Adrenal gland (tissue), 12 donors: ENCODE measurements around the gene FGF14. TPM values are rescaled to one million over a fixed set of nuclear protein-coding genes. Genes with fewer than 3 reads are reported as not detected.

Source experiments
- DNase-seq, 7 donors: peaks; one replicate each; pipeline ENCODE4 v3.0.0-alpha.2; 2019 to 2020
- H3K27ac ChIP-seq, 5 donors: fragments of 200-600 bp; sonication (generic) in 4 of 5; 1 replicate in 3 of 5; 2 replicates in 2 of 5; pipeline versions ENCODE4 v1.5.1 to v1.8.0; 2016 to 2020; ENCODE audit warnings: mild to moderate bottlenecking in 1 of 5
- H3K27me3 ChIP-seq: fragments of 200-600 bp; 2 replicates; pipeline ENCODE4 v1.8.0; 2021
- H3K36me3 ChIP-seq, 2 donors: fragments of 200-600 bp; replicated peaks in 1 of 2; 1 replicate in 1 of 2; 2 replicates in 1 of 2; pipeline versions ENCODE4 v1.5.1 to v1.8.0; 2018 to 2022
- H3K4me1 ChIP-seq, 2 donors: fragments of 200-600 bp; replicated peaks in 1 of 2; 1 replicate in 1 of 2; 2 replicates in 1 of 2; pipeline versions ENCODE4 v1.5.1 to v1.8.0; 2018 to 2021
- H3K4me3 ChIP-seq, 4 donors: fragments of 200-600 bp; sonication (generic) in 3 of 4; one replicate each; pipeline ENCODE4 v1.5.1; 2016 to 2018
- H3K9me3 ChIP-seq, 3 donors: fragments of 200-600 bp; sonication (generic) in 1 of 3; replicated peaks in 1 of 3; 1 replicate in 2 of 3; 2 replicates in 1 of 3; pipeline versions ENCODE4 v1.5.1 to v1.8.0; 2016 to 2021
- CTCF ChIP-seq, 6 experiments: fragments of 450-650 bp in 4 of 6; fragments of 200-600 bp in 2 of 6; sonication (generic) in 1 of 6; IDR thresholded peaks; 1 replicate in 5 of 6; 2 replicates in 1 of 6; pipeline versions ENCODE4 v1.5.1 to v1.8.0; 2016 to 2021; ENCODE audit warnings: antibody characterized with exemption in 6 of 6, mild to moderate bottlenecking in 2 of 6, moderate library complexity in 1 of 6
- POLR2A ChIP-seq, 2 donors: fragments of 450-650 bp; IDR thresholded peaks; one replicate each; pipeline ENCODE4 v1.6.1; 2017; ENCODE audit warnings: antibody characterized with exemption in 2 of 2, mild to moderate bottlenecking in 2 of 2, moderate library complexity in 1 of 2
- whole genome bisulfite sequencing, 4 donors: extraction: QIAGEN DNeasy Blood & Tissue Kit in 2 of 4; methylation state at CpG; one replicate each; pipeline versions ENCODE4 v1.1.5 to v1.1.7; 2013 to 2017; 5-methylcytosine and 5-hydroxymethylcytosine counted together
- intact Hi-C, 2 donors: fragments of 100-400 bp; cut with DNase I; formaldehyde crosslinking; loops; one replicate each; pipeline versions ENCODE4 v1.14.1 to v1.15.0; 2022 to 2023
- polyA plus RNA-seq, 3 donors: library from polyadenylated mRNA; stranded (reverse); fragments of 200-250 nt in 2 of 3; fragments of 350-450 nt in 1 of 3; fragmentation: Illumina TruSeq in 1 of 3; extraction: RNeasy Lipid Tissue Mini Kit (QIAGEN cat#74804) in 1 of 3; gene quantifications; one replicate each; pipeline ENCODE4 v1.2.3, GENCODE V29; 2013 to 2014
- total RNA-seq, 9 donors: library from RNA; depleted of rRNA in 4 of 9; stranded (reverse); fragments of >200 nt in 4 of 9; fragments of 120-200 nt in 1 of 9; fragmentation: NEBNext Ultra II Directional in 1 of 9; extraction: Animal tissue kit (Norgen Biotek cat#: 25700) in 1 of 9; gene quantifications; one replicate each; pipeline versions ENCODE4 v1.1.0 to v1.2.4, GENCODE V29; 2013 to 2023
- donor health status: healthy with polysubstance abuse.
- donor health status: Bipolar disorder and iron deficiency.
- donor health status: DM: yes; HTN: yes; CAD: no.
- donor health status: DM: no; HTN: no; CAD: no.
- donor health status: DM: no; HTN: no; CAD: no.
- donor health status: DM: yes; HTN: yes; CAD: no.

The FGF14 gene
- total and polyA plus RNA-seq, 12 donors = 0.32 to 9.3 (median 2.8) TPM; not detected in 2

DNA sequence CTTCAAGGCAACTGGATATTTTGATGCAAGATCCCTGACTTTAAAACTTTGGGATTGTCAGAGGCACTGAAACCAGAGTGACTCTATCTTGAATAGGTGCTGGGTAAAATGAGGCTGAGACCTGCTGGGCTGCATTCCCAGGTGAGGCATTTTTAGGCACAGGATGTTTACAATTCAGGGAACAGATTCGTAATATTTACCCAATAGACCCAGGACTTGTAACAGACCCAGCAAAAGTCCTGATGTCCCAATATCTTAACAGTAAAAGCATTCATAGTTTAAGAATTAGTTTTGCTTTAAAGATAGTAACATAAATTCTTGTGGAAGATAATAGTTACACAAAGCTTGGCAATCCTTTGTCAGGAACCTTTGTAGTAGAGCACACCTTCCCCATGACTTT, 166.2 kb downstream of the FGF14 start:
- intact Hi-C loops = no loop called here
- H3K9me3 ChIP-seq = no peaks in the 10 kb centered on the region

GRCh38 chr13:102234618-102235017, 167.2 kb downstream of the FGF14 start:
- intact Hi-C loops = no loop called here
- no peaks in the 10 kb centered on the region for H3K4me1 ChIP-seq
- DNase-seq = no peak
- TF ChIP-seq POLR2A (IDR thresholded peaks at IDR 0.05) (no peak), CTCF (IDR thresholded peaks at IDR 0.05) (no peak)
- H3K27me3 ChIP-seq = no peaks in the 10 kb centered on the region
- 65 to 81% (median 78%) methylated on average over 2 of the region's 2 CpGs for WGBS, 4 donors
- no peaks in the 10 kb centered on the region for H3K9me3 ChIP-seq
- no peak overlapping the region for H3K27ac ChIP-seq
- H3K4me3 ChIP-seq = no peak overlapping the region
- H3K36me3 ChIP-seq = no peaks in the 10 kb centered on the region

More for the DNA sequence above, 166.2 kb downstream of the FGF14 start:
- Histone ChIP-seq H3K4me3 (no peak overlapping the region), H3K27ac (no peak overlapping the region), H3K36me3 (no peaks in the 10 kb centered on the region), H3K27me3 (no peaks in the 10 kb centered on the region), H3K4me1 (no peaks in the 10 kb centered on the region)
- no peak for DNase-seq
- TF ChIP-seq CTCF (IDR thresholded peaks at IDR 0.05) = no peak
- no peak for TF ChIP-seq POLR2A (IDR thresholded peaks at IDR 0.05)
- 57 to 85% (median 66%) methylated on average over 1 of the region's 1 CpG for WGBS, 4 donors

GRCh38 chr13:102233566-102234208, 168.2 kb downstream of the FGF14 start:
- H3K27ac ChIP-seq = no peak overlapping the region
- no peaks in the 10 kb centered on the region for H3K9me3 ChIP-seq
- H3K4me1 ChIP-seq = no peaks in the 10 kb centered on the region
- WGBS, 4 donors = 50 to 65% (median 60%) methylated on average over 3 of the region's 3 CpGs
- no peak for TF ChIP-seq CTCF (IDR thresholded peaks at IDR 0.05)
- no peak for TF ChIP-seq POLR2A (IDR thresholded peaks at IDR 0.05)
- no peaks in the 10 kb centered on the region for H3K36me3 ChIP-seq
- no peaks in the 10 kb centered on the region for H3K27me3 ChIP-seq
- no peak overlapping the region for H3K4me3 ChIP-seq
- no peak for DNase-seq
- intact Hi-C loops = no loop called here

GRCh38 chr13:102231479-102231878, 170.4 kb downstream of the FGF14 start:
- 26 to 48% (median 43%) methylated on average over 2 of the region's 2 CpGs for WGBS, 4 donors
- no peak for TF ChIP-seq CTCF (IDR thresholded peaks at IDR 0.05)
- no peak for TF ChIP-seq POLR2A (IDR thresholded peaks at IDR 0.05)
- Histone ChIP-seq H3K4me1 (no peaks in the 10 kb centered on the region), H3K36me3 (no peaks in the 10 kb centered on the region), H3K27me3 (no peaks in the 10 kb centered on the region), H3K27ac (no peak overlapping the region), H3K9me3 (no peaks in the 10 kb centered on the region), H3K4me3 (no peak overlapping the region)
- intact Hi-C loops = no loop called here
- DNase-seq = no peak
